HG02623 (cell line): Measurements from ENCODE around the gene STAT5A.

Experiments used
- ATAC-seq: cut with Tn5 transposase; IDR thresholded peaks from one replicate; pipeline ENCODE4 v1.9.1; 2021; ENCODE audit warnings: moderate library complexity; ENCODE audit not compliant: unreplicated experiment

The STAT5A gene

DNA sequence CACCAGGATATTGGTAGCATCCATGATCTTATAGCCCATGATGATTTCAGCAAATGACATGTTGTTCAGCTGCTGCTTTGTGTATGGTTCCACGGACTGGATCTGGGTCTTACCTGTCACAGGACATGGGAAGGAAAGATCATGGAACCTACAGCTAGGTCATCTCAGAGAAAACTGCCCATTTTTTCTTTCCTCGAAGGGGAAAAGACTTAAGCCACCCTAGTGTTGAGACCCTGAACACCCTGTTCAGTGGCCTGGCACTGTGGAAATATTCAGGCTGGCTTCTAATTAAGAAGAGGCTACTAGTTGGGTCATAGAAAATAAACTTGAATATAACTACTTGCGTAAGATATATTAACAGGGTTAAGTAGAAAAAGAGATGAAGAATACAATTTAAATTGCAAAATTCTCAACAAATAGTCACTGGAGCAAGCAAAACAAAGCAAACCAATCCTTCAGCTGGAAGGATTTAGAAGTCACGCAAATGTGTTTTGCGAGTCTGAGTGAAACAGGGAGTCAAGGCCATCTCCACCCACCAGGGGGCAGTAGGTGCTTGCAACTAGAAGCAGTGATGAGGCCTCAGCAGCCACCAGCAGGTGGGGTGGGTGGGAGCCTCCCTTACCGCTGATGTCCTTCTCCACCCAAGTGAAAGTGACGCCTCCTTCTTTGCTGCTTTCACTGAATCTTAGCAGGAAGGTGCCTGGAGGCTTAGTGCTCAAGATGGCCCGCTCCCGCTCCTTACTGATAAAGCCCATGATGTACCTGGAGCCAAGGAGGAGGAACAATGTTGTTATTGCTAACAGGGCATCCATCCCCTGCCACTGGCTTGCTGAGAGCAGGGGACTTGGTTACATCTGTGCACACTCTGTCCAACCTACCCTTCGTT, 34.3 kb downstream of the STAT5A start:
- ATAC-seq, result peak; percentile 57

DNA sequence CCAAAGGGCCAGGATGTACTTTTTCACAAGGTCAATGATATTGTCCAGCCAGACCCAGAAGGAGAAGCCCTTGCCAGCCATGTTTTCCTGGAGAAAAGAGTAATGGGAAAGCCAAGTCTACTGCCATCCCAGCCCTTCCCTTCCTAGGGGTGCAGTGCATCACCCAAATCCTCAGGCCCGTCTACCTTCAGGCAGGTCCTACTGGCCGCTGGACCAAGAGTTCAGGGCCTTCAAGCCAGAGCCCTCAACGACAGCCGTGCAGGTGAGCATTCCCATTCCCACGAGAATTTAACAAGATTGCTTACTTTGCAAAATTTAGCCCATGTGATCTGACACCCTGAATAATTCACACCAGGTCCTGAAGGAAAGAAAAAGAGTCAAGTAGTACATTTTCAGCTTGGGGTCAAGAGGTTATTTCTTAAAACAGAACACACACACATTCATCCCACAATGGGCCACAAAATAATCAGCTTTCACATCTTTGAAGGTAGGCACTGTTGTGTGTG, 35.0 kb downstream of the STAT5A start:
- no peak for ATAC-seq

DNA sequence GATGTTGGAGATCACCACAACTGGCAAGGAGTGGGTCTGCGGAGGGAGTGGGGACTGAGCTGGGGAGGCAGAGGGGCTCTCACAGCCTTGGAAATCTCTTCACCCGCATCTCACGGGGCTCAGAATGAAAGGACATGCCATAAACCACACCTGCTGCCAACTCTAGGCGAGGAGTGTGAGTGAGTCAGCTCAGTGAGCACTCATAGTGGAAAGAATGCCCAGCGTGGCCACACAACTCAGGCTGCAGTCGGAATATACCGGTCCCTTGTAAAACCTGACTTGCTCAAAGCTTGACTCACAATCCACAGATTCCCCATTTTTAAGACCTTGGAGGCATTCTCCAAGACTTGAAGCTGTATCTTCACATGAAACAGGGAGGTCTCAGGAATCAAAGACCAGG, 36.7 kb downstream of the STAT5A start:
- ATAC-seq, result no peak

DNA sequence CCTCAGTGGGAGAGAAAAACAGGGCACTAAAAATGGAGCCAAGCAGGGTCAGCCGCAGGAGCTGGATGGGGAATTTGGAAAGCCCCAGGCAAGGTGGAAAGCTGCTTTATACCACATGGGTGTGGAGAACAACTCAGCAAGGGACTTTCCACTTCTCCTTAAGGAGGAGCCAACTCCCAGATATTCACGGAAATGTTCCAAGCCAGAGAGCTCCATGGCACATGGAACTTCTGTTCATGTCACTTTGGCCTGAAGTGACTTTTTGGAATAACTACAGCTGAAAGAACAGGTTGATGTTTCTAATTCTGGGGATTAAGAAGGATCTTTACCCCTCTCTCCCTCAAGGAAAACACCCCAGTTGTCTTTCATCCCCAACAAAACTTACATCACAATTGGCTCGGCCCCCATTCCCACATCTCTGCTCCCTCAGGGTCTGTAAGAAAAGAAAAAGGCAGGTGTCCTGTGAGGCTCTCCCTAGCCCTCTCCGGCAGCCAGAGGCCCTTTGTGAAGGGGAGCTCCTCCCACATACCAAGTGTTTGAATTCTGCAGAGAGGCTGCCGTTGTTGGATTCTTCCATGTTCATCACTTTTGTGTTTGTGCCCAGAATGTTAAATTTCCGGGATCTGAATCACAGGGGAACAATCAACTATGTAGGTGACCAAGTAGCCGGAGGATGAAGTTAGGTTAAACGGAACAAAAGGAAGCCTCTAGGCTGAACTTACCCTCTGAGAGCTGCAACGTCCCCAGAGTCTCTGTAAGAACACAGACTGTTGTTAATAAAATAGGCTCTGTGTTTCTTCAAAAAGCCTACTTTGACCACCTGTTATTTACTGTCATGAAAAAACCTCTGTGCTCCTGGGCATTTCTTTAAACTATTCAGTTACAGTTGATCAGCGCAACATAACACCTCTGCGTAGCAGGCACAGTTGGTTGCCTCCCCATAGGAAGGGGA, 41.0 kb downstream of the STAT5A start:
- ATAC-seq, result no peak

DNA sequence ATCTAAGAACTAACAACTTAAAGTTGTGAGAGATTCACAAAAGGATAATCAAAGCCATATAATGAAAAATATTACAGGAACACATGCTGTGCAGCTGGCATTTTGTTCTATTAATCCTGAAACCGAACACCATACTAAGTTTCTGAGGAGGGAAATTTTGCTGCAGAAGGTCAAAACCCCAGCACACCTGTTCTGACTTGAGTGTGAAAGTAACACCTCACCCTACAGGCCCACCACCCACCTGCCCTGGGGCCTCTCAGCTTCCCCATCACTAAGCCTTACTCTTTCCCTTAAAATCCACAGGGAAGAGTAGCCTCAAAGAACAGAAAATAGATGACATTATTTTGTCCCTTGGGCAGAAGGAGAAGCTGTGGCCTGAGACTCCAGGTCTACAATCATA, 44.8 kb downstream of the STAT5A start:
- no peak for ATAC-seq

DNA sequence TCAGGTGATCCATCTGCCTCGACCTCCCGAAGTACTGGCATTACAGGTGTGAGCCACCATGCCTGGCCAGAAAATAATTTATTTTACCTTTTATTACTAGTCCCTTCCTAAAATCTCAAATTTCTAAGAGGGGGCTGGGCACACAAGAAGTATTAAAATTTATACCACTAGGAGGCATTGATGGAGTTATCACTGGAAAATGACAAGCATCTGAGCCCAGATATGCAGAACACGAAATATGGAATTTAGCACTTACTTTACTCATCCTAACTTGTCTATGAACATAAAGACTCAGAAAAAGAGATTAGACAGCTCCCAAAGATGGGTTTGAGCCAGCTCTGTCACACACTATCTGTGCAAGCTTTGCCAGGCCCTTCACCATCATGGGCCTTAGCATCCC, 46.4 kb downstream of the STAT5A start:
- ATAC-seq, result no peak

DNA sequence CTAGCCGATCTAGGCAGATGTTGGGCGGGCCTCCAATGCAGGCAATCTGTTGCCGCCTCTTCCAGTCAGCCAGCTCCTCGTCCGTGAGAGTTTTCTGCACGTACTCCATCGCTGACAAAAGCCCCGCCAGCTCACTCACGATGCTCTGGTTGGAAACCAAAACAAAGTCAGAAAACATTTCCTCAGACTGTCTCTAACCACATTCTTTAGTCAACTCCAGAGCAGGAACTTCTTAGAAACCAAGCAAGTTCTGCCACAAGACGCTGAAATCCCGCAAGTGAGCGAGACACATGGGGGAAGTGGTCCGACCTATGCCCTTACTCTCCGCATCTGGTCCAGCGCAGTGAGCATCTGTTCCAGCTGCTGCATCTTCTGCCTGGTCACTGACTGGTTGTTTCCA, 49.1 kb downstream of the STAT5A start:
- ATAC-seq, result no peak

DNA sequence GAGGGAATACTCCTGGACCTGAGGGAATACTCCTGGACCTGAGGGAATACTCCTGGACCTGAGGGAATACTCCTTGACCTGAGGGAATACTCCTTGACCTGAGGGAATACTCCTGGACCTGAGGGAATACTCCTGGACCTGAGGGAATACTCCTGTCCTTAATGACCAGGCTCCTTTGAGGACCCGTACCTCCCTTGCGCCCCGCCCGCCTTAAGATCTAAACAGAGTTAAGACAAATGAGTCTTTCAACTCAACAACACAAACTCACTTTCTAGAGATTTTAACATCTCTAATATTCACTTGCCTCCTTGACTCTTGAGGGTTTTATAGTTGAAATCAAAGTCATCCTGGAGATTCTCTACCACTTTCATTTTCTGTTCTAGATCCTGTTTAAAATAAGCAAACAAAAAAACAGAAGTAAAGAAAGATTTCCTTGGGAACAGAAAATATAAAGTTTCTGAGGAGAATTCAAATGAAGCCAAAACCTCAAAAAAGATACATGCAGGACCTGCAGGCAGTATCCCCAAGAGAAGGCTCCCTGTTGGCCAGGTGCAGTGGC, 50.2 kb downstream of the STAT5A start:
- no peak for ATAC-seq

DNA sequence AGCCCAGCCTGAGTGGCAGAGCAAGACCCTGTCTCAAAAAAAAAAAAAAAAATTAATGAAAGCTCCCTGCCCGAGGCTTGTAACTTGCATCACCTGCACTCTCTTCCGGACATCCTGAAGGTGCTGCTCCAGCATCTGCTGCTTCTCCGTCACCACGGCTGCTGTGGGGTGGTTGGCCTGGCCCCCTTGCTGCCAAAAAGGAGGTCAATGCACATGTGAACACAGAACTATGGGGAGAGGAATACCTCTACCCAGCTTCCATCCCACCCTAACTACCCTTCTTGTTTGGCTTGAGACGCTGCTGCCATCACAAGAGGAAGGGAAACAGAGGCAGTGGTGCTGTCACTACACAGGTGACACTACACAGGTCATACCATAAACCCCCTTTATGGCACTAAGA, 50.9 kb downstream of the STAT5A start:
- ATAC-seq, result no peak

DNA sequence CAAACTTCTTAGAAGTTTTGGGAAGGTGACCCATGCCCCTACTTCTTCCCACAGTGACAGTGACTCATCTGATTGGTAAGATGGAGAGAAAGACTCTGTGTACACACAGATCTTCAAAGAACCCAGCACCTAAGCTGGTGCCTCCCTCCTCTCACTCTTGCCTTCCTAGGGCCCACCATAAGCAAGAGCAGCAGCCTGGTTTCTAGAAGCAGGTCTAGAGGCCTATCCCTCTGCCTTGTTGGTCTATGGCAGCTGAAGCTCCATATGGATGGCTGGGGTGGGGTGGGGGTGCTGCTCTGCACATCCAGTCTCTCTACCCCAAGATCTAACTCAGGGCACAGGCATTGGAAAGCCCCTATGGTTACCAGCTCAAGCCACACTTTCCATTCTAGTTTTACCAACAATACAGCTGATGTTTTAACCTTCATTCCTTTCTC, 52.4 kb downstream of the STAT5A start:
- ATAC-seq, result no peak

DNA sequence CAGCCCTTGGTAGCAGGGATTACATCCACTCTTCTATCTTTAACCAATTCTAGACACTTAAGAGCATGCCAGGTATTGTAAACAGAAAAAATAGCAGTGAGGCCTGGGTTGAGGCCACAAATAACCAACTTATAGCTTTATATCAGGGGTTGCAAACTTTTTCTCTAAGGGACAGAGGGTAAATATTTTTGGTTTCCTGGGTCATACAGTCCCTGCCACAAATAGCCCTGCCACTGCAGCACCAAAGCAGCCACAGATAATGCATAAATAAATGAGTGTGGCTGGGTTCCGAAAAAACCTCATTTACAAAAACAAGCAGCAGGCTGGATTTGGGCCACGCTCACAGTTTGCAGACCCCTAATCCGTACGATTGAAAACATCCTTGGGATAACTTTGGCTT, 53.3 kb downstream of the STAT5A start:
- no peak for ATAC-seq

DNA sequence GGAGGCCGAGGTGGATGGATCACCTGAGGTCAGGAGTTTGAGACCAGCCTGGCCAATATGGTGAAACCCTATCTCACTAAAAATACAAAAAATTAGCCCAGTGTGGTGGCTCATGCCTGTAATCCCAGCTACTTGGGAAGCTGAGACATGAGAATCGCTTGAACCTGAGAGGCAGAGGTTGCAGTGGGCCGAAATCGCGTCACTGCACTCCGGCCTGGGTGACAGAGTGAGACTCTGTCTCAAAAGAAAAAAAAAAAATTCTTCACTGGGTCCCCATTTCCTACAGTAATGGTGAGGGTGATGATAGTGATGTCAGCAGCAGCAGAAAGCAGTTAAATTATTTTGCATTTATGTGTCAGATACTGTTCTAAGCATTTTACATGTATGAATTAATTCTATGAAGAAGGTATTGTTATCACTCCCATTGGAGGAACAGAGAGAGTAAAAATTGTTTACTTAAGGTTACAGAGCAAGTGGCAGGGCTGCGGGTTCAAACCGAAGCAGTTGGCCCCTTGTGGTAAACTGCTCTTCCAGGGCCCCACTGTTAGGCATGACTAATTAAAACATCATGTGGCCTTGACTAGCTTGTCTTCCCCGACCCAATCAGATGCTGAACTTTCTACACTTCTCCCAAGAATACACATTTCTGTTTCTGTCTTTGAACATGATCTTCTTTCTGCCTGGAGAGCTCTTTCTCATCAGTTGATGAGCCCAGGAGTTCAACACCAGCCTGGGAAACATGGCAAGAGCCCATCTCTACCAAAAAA, 54.1 kb downstream of the STAT5A start:
- no peak for ATAC-seq

DNA sequence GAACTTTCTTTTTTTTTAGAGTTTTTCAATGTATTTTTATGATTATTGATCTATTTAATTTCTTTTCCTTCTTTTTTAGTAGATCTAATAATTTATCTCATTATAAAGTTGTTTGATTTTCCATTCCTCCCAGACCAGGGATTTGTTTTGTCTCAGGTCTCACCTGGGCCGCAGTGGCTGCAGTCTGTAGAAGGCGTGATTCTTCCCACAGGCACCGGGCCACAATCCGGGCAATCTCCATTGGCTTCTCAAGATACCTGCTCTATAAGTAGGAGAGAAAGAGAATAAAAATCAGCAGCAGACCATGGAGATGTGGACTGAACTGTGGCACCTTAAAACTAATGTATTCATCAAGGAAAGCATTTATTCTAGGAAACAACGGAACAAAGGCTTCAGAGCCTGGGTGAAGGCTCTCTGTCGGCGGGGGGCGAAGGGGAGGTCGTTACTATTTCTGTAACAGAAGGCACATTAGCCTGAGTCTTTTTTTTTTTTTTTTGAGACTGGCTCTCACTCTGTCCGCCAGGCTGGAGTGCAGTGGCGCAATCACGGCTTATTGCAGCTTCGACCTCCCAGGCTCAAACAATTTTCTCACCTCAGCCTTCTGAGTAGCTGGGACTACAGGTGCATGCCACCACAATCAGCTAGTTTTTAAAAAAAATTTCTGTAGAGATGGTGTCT, 57.2 kb downstream of the STAT5A start:
- ATAC-seq, result no peak

DNA sequence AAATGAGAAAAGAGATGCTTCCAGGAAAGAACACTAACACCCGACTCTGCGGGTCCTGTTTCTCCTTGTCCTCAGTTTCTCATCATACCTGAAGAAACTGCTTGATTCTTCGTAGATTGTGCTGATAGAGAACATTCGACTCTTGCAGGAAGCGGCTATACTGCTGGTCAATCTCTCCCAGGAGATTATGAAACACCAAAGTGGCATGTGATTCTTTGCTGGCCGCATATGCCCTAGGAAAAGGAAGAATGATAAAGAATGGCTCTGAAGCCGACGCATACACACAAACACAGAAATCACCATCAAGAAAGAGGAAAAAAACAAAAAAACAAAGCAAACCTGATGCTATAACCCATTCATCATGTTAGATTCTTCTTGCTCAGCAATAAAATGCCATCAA, 58.2 kb downstream of the STAT5A start:
- ATAC-seq, result no peak

DNA sequence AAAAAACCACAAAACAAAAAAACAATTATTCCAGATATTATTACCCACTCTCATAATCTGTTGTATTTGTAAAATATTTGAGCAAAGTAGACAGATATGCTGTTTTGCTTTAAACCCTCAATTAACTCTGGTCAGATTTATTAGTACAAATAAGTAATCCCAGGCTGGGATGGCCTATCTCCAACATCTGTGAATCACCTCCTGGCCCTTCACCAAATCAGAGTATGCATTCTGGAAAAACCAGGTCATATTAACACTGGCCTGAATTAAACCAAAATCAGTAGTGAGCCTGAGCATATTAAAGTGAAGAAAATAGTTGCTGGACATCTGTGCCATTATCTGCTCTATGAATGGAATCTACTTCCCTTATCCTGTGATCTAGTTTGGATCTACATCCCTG, 58.9 kb downstream of the STAT5A start:
- ATAC-seq, result no peak

DNA sequence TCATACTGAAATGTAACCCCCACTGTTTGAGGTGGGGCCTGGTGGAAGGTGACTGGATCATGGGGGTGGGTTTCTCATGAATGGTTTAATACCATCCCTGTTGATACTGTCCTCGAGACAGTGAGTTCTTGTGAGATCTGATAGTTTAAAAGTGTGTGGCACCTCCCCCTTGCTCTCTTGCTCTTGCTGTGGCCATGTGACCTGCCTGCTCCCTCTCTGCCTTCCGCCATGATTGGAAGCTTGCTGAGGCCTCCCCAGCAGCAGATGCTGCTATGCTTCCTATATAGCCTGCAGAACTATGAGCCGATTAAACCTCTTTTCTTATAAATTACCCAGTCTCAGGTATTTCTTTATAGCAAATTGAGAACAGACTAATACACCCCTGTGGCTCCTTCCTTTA, 59.3 kb downstream of the STAT5A start:
- no peak for ATAC-seq

DNA sequence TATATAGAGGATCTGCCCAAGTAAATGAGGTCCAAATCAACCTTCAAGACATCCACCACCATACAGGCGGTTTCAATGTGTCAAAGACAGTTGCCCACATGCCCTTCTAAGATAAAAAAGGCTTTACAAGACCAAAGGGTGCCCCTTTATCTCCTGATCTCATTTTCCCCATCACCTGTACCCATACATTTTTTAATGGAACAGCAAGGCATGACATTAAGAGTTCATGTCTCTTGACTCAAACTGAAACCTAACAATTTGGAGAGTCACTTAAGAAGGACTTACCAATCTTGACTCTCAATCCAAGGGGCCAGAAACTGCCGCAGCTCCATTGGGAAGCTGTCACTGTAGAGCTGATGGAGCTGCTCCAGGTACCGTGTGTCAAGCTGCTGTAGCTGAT, 59.8 kb downstream of the STAT5A start:
- no peak for ATAC-seq

DNA sequence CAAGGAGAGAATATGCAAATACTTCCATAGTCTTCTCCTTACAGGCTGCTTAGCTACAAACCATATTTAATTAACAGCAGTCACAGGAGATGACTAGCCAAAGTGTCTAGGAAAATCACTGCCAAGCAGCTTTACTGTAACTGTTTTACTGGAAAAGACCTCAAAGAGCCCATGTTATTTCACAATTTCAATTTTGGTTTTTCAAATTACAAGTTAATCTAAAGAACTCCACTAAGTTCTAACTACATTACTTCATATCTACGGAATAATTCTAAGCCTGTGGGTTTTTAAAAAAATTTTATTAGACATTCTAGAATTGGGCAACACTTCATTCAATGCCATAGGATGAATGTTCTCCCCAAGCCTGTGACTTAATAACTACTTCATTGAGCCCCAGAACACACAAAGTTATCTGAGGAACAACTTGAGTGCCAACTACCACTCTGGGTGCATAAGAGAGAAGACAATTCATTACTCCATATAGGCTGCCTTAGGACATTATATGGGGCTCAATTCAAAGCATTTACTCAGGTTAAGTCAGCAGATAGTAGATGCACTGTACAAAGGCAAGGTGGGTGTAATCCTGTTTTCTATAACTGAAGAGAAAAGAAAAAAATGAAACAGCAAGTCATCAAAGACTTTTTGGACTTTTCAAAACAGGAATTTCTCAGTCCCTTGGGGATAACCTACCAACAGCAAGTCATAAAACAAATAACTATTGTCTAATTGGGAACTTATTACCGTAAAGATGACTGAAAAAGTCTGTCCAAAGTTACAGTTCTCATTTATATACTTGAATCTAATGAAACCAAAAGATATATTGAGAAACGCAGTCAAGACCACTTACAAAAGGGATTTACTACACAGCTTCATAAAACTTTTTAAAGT, 66.9 kb downstream of the STAT5A start:
- no peak for ATAC-seq

DNA sequence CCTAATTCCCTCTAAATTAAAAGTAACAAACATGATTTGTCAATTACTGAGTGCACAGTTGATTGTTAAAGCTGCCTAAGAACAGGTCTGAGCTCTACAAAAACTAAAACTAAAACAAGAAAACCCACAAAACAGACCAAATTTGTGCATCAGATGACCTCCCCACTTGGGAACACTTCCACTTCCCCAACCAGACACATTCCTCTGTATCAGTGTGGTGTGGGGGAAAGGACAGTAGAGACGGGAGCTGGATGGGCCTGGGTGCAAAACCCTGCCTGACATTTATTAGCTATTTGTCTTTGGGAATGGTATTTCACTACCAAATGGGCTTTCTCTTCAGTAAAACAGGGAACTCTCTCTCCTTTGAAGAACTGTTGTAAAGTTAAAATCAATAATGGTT, 70.1 kb downstream of the STAT5A start:
- ATAC-seq, result no peak
